GM12872 (cell line): ENCODE measurements around the gene HMGB3.

Source experiments
- TF ChIP-seq, protein P1 (sequence below): IDR thresholded peaks from 3 replicates; pipeline ENCODE4 v1.5.1; 2011; ENCODE audit warnings: low read depth, mild to moderate bottlenecking, low read length, moderate library complexity; ENCODE audit not compliant: insufficient read depth

HMGB3 gene

DNA sequence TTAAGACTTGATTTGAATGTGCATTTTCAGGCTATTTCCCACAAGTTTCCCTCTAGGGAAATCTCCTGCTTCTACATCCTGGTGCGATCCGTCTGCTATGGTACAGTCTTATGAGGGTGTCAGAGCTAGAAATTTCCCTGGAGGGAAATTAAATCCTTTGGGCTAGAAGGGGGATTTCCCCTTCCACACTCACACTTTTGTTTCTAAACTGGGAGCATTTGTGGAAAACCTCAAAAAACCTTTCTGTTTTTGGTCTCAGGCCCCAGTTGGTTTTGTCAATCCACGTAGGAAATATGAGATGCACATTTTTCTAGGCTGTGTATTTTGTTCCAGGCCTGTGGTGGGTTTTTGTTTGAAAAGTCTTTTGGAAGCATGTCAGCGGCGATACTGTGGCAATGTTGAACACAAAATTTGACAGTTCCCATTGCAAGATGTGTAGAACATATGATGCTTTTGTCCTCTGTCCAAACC is 17.8 kb downstream of the HMGB3 start:
- TF ChIP-seq, protein P1, sequence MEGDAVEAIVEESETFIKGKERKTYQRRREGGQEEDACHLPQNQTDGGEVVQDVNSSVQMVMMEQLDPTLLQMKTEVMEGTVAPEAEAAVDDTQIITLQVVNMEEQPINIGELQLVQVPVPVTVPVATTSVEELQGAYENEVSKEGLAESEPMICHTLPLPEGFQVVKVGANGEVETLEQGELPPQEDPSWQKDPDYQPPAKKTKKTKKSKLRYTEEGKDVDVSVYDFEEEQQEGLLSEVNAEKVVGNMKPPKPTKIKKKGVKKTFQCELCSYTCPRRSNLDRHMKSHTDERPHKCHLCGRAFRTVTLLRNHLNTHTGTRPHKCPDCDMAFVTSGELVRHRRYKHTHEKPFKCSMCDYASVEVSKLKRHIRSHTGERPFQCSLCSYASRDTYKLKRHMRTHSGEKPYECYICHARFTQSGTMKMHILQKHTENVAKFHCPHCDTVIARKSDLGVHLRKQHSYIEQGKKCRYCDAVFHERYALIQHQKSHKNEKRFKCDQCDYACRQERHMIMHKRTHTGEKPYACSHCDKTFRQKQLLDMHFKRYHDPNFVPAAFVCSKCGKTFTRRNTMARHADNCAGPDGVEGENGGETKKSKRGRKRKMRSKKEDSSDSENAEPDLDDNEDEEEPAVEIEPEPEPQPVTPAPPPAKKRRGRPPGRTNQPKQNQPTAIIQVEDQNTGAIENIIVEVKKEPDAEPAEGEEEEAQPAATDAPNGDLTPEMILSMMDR = no peak

DNA sequence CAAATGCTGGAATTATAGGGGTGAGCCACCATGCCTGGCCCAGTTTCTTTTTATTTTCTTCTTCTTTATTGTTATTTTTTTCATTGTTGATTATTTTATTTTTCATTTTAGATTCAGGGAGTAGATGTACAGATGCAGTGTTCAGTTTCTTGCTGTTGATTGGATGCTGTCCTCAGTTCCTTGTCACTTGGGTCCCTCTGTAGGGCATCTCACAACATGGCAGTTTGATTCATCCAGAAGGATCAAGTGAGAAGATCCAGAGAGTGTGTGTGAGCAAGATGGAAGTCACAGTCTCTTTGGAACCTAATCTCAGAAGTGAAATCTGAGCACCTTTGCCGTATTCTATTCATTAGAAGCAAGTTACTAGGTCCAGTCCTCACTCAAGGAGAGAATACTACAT is 20.9 kb downstream of the HMGB3 start:
- TF ChIP-seq, protein P1 = 0 out of 3 replicates have a peak, but pooled peaks have one; percentile 14

DNA sequence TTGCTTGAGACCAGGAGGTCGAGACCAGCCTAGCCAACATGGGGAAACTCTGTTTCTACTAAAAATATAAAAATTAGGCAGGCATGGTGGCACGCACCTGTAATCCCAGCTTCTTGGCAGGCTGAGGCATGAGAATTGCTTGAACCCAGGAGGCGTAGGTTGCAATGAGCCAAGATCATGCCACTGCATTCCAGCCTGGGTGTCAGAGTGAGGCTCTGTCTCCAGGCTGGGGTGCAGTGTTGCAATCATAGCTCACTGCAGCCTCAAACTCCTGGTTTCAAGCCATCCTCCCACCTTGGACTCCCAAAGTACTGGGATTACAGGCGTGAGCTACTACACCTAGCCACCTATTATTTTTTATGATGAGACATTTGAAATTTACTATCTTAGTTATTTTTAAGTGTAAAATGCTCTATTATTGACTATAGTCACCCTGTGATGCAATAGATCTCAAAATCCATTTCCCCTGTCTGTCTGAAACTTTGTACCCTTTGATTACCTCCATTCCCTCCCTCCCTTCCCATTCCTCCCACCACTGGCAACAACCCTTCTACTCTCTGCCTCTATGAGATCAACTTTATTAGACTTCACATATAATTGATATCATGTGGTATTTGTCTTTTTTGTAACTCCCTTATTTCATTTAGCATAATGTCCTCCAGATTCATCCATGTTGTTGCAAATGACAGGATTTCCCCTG is 23.4 kb downstream of the HMGB3 start:
- TF ChIP-seq, protein P1 = no peak

DNA sequence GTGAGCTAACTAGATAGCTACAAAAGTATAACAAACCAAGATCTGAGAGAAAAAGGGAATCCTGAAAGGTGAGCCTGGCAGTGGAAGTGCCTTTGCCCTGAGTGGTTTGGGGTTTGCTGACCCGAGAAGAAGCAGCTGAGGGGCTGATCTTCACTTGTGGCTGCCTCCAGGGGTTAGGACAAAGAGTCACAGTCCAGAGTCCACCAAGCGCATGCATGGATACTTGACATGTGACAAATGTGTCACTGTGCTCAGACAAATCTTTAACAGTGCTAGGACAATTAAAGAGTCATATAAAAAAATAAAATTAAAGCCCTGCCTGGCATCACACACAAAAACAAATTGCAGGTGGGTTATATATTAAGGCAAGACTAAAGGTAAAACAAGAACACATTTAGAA is 26.4 kb downstream of the HMGB3 start:
- TF ChIP-seq, protein P1 = no peak

DNA sequence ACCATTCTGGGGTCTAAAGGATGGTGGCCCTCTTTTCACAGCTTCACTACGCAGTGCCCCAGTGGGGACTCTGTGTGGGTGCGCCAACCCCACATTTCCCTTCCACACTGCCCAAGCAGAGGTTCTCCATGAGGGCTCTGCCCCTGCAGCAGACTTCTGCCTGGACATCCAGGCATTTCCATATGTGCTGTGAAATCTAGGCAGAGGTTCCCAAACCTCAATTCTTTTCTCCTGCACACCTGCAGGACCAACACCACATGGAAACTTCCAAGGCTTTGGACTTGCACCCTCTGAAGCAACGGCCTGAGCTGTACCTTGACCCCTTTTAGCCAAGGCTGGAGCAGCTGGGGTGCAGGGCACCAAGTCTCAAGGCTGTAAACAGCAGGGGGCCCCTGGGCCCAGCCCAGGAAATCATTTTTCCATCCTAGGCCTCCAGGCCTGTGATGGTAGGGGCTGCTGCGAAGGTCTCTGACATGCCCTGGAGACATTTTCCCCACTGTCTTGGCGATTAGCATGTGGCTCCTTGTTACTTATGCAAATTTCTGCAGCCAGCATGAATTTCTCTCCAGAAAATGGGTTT is 30.1 kb downstream of the HMGB3 start:
- TF ChIP-seq, protein P1 = no peak

DNA sequence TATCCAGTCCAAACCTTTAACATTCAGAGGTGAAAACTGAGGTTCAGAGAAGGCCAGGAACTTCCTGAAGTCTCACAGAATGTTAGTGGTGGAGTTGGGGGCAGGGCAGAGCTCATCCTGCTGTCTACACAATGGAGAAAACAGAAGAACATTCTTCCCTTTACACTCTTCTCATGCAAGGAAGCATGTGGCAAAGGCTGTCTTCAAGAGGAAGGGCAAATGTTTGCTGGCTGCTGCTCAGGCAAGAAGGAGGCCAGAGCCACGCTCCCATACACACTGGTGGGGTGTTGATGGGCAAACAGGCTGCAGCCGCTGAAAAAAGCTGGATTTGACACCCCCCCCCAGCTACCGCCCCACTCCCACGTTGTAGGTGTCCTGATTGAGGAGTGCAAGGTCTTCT is 32.5 kb downstream of the HMGB3 start:
- TF ChIP-seq, protein P1 = no peak

DNA sequence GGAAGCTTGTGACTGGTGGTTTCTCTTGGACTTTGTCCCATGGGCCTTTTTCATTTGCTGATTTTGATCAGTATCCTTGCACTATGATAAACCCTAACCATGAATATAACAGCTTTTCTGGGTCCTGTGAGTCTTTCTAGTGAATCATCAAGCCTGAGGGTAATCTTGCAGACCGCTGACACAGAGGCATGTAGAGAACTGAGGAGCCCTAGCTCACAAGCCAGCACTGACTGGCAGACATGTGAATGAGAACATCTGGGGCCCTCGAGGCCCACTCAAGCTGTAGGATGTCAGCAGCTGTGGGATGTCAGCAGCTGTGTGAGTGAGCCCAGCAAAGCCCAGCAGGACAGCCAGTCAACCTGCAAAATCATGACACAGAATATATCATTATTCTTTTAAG is 36.7 kb downstream of the HMGB3 start:
- TF ChIP-seq, protein P1 = no peak
